ENCODE results near the gene SRRM1.
"Not testable (repeated sequence)": the region's sequence is repeated elsewhere in the genome, so short reads cannot be mapped to it uniquely, and the experiment has no call there.

SRRM1 gene

DNA sequence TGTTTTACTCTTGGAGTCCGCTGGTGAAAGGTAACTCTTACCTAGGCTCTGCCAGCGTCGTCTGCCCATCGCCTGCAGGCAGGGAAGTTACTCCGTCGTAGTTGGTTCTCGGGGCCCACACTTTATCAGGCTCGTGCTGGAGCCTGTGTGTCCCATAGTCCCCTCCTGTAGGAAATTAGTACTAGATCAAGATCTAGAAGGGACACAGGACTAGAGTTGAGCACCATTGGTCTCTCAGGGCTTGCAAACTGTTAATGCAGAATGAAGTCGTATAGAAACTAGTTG lies 940 bp downstream of the SRRM1 start:
- DNase-seq (ENCODE audit: low read depth): no peak

DNA sequence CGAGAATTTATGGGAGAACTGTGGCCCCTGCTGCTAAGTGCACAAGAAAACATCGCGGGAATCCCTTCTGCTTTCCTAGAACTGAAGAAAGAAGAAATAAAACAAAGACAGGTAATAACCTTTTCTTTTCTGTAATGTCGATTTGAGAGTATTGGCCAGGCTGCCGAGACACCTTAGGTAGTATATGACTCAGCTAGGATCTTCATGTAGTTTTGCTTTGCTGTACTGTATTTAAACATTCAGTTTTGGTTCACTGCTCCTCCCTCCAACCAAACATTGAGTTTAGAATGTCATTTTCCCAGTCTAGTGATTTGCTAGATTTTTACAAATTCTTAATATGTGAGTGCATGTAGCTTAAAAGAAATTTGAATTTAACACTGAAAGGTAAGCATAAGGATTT lies 5.8 kb downstream of the SRRM1 start:
- DNase-seq (ENCODE audit: low read depth): no peak

DNA sequence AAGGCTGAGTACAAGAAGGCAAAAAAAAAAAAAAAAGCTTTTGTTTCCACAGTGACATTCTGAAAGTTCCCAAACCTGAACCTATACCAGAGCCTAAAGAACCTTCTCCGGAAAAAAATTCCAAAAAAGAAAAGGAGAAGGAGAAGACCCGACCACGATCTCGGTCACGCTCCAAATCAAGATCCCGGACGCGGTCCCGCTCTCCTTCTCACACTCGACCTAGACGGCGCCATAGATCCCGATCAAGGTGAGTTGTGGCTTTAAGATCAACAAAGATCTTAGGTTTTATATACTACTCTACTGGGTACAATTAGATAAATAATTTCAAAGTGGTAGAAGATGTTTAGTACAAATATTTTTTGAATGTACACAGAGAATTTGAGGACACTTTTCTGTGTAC lies 9.3 kb downstream of the SRRM1 start:
- DNase-seq (ENCODE audit: low read depth): no peak

DNA sequence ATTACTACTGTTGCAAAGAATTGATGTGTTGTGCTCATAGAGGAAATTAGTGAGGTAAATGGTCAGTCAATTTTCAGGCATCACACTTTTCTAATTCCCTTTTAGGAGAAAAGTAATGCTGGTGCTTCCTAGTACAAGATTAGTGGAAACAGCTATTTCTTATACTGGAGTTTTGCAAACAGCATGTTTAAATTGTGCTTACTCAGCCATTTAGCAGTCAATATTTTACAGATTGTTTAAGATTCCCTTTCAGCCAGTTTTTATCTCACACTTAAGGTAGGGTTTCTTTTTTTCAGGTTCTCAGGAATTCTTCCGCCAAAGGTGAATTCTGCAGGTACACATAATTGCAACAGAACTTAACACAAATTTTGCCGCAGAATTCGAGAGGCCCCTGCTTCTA lies 10.9 kb downstream of the SRRM1 start:
- no peak for DNase-seq (ENCODE audit: low read depth)

DNA sequence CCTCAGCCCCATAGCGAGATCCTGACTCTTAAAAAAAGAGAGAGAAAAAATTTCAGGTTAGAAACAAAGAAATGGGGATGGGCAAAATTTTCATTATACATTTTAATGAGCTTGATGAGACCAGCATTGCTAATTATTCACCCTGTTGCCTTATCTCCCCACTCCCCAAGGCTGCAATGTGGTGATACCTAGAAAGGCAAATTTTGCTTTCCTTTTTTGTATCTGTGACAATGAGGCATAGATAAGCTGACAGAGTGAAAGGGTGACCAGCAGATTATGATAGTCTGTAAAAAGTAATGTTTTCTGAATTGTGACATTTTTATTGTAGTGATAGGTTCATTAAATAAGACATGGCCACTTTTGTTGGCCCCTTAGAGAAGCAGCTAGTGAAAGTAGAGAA lies 12.9 kb downstream of the SRRM1 start:
- no peak for DNase-seq (ENCODE audit: low read depth)

DNA sequence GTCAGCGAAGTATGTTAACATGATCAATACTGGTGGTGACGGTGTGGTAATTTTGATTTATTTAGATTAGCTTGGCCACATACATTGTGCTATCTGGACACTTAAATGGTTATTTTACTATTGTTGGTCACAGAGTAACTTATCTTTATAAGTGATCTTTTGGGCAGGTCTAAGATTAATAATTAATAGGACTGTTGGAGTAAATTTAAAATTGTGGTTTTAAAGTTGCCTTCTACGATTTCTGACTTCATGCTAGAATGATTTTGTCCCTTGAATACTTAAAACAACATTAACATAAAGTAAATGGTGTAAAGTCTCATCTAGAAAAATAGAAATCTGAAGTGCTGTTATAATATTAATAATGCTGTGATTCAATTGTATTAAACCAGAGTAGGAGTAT lies 14.7 kb downstream of the SRRM1 start:
- DNase-seq (ENCODE audit: low read depth): no peak

DNA sequence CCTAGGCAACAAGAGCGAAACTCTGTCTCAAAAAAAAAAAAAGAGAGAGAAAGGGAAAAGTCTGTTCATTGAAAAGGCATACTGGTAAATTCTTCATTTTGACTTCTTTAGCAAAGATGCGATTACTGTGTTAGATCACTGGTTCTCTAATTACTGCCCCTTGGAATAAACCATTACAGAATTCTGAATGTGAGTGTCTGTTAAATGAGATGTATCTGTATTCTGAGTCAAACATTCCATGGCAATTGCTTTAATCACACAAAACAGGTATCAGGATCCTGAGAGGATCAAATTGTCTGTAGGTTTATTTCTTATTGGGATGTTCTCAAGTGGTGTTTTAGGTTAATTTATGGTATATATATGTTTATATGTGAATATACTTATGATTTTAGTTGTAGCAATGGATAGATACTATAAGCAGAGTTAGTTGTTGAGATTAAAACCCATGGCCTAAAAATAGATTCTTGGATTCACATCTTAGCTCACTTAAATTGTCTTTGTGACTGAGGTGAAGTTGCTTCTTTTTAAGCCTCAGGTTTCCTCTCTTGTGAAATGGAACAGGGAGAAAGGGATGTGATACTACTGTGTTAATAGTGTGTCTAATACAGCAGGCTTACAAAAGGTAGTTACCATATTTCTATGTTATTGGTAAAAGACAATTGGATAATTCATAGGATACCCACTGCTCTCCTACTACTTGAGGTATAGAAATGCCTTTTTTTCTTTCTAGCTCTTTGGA lies 16.2 kb downstream of the SRRM1 start:
- DNase-seq (ENCODE audit: low read depth): no peak

DNA sequence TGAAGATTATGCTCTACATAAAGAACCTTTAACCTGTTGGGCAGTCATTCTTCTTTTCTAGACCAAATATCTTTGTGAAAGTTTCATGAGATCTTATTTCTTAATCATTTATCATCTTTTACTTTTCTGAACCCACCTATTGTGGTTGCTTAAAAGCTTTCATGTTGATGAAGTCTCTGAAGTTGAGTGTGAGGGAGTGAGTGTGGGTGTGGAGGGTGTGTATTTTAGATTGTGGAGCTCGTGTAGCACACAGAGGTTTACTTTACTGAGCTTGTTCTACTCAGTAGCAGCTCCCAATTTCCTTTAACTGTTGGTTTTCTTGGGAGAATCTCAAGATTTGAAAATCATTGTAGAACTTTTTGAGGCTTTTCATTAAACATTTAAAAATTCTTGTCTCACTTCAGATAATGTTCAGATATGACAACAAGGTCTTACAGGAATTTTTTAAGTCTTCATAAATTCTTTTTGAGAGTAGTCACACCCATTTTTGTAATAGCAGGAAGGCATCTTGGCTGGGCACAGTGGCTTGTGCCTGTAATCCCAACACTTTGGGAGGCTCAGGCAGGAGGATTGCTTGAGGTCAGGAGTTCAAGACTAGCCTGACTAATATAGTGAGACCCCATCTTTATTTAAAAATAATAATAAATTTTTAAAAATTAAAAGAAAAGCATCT lies 17.0 kb downstream of the SRRM1 start:
- DNase-seq (ENCODE audit: low read depth): no peak

DNA sequence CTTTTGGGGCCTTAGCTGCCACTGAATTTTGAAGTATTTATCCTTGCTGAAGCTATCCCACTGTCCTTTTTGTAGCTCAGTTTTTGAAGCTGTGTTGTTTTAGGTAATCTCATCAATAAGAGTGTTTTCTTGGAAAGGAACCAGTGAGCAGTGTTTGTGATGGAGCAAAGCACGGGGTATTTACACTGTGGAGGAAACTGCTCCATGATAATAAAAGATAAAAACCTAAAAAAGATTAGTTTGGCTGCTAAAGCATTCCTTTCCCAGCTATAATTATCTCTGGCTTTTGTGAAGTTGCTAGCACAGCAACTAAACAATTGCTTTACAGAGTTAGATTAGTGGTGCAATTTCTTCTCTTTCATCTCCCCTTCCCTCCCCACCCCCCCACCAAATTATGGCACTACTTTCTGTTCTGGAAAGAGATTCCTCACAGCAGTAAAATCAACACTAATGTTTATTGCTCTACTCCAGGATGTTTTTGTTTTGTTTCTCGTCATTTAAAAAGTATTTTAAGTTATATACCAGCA lies 21.5 kb downstream of the SRRM1 start:
- no peak for DNase-seq (ENCODE audit: low read depth)

DNA sequence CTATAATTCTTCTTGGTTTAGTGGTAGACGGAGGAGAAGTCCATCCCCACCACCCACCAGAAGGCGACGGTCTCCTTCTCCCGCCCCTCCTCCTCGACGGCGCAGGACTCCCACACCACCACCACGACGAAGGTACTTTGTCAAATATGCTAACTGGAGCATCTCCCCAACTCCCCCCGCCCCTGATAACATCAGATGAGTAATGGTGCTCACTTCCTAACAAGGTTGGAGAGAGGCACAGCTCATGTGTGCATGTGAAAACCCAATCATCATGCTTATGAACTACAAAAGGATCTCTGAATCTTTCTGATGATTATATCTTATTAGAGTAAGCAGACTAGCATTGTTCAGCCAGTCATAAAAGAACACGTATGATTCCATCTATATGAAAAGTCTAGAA lies 23.7 kb downstream of the SRRM1 start:
- DNase-seq (ENCODE audit: low read depth): no peak

DNA sequence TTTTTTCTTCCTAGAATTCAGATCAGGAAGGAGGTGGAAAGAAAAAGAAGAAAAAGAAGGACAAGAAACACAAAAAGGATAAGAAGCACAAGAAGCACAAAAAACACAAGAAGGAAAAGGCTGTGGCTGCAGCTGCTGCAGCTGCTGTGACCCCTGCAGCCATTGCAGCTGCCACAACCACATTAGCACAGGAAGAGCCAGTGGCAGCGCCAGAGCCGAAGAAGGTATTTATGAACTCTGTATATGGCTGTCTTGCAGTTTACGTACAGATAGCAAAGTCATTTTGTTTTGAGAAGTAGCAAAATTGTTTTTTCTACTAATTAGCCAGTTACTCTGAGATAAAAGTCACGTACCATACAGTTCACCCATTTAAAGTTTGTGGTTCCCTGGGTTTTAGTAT lies 28.3 kb downstream of the SRRM1 start:
- DNase-seq (ENCODE audit: low read depth): not testable (repeated sequence)

DNA sequence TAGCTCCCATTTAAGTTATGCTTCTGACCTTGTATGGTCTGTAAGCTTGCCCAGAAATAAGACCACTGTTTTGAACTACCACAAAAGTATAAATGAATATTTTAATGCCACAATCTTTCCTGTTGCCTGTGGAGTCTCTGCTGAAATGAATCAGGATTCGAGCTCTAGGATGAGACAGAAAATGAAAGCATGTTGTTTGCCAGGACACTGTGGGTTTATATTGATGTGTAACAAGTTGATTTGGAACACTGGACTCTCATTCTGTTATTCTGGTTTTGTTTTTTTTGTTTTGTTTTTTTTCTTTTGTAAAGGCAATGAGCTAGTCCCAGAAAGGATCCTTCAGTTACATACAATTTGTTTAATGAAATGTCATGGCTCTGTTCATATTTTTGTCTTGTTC lies 29.6 kb downstream of the SRRM1 start:
- not testable (repeated sequence) for DNase-seq (ENCODE audit: low read depth)

DNA sequence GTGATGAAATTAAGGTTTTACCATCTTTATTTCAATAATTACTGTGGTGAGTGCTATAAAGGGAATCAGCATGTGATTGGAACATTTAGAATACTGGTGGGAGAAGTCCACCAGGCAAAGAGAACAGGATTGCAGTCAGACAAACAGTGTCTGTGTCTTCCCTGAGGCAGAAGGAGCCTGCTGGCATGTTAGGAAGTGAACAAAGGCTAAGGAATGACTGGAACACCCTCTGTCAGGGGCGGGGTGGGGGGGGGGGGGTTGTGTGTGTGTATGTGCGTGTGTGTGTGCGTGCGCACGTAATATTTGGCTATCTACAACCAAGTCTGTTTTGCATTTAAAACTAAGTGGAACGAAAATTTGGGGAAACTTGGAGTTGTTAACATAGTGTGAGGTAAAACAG lies 30.2 kb downstream of the SRRM1 start:
- DNase-seq (ENCODE audit: low read depth): no peak

DNA sequence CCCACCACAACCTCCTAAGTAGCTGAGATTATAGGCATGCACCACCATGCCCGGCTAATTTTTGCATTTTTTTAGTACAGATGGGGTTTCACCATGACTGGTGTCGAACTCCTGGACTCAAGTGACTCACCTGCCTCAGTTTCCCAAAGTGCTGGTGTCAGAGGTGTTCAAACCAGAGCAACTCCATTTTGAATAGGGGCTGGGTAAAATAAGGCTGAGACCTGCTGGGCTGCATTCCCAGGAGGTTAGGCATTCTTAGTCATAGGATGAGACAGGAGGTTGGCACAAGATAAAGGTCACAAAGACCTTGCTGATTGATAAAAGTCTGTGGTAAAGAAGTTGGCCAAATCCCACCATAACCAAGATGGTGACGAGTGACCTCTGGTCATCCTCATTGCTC lies 35.3 kb downstream of the SRRM1 start:
- not testable (repeated sequence) for DNase-seq (ENCODE audit: low read depth)

DNA sequence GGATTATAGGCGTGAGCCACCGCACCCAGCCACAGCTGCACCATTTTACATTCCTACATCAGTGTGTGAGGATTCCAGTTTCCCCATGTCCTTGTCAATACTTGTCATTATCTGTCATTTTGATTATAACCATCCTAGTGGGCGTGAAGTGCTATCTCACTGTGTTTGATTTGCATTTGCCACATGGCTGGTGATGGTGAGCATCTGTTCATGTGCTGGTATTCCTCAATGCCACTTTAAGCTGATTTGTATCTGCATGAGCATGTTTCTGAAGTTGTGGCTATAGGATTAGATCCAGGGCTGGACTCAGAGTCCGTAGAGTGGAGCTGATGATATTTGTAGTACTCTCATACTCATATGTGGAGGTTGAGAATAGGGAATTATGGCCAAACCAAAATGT lies 36.6 kb downstream of the SRRM1 start:
- no peak for DNase-seq (ENCODE audit: low read depth)

DNA sequence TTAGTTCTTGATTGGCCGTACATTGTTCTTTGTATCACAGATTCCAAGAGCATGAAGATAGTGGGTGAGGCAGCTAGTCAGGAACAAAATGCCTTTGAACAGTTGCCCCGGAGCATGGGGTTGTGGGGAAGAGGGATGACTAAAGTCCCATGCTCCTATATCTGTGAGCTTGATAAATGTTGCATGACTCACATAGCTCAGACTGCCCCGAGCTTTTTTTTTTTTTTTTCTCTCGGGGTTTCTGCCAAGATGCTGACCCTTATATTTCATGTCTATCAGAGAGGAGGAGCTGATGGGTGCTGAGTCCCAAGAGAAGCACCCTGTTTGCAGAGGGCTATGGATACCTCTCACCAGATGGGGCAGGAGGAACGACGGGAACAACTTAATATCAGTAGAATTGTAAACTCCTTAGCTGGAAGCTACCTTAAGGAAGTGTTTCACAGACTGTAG lies 40.6 kb downstream of the SRRM1 start:
- DNase-seq (ENCODE audit: low read depth): no peak

DNA sequence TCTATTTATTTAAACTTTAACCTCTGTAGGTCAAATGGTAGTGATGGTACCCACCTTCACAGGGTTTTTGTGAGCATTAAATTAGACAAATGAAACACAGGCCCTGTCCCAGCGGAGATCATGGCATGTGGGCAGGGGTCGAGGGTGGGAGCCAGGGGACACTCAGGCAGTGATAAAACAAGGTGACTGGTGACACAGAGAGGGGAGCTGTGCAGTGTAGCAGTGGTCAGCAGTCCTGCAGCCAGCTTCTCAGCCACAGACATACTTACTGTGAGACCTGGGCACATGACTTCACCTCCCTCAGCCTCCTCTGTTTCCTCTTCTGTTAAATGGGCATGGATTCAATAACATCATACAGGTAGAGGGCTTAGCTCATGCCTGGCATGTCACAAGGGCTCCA lies 44.9 kb downstream of the SRRM1 start:
- DNase-seq (ENCODE audit: low read depth): no peak

DNA sequence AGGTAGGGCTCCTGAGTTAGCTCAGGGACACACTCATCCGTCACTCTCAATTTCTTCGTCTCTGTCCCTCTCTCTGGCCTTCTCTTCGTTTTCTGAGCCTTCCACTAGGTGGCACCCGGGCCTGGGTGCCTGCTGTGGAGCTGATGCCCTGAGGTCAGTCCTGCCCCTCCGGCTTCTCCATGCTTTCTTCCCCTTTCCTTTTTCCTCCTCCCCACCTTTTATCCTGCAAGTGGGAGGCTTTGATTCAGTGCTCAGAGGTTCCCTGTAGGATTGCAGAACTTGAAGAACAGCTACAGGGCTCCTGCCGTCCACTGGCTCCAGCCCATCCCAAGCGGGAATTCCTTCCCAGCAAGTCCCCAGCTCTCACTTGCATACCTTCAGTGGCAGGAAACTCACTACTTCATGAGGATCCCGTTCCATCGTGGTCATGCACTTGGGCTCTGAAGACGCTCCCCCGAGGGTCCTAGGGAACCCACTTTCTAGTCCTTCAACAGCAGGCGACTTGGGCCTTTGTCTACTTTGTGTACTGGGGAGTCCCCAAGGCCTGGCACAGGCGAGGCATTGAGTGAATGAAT lies 45.6 kb downstream of the SRRM1 start:
- DNase-seq (ENCODE audit: low read depth): peak; percentile 25

DNA sequence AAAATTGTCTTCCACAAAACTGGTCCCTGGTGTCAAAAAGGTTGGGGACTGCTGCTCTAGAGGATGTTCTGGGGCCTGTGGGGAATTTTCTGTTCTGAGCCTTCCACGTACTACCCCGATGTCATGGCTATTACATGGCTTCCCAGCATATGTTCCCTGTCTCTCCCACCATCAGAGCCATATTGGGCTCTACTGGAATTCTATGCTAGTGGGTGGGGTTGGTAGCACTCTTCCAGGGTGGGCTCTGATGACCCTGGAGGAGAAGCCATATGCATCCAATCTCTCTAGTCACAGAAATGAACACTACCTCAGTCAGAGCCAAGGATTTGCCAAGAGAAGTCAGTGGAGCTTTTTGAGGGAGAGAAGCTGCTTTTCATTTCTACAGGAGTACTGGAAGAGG lies 47.9 kb downstream of the SRRM1 start:
- DNase-seq (ENCODE audit: low read depth): no peak

DNA sequence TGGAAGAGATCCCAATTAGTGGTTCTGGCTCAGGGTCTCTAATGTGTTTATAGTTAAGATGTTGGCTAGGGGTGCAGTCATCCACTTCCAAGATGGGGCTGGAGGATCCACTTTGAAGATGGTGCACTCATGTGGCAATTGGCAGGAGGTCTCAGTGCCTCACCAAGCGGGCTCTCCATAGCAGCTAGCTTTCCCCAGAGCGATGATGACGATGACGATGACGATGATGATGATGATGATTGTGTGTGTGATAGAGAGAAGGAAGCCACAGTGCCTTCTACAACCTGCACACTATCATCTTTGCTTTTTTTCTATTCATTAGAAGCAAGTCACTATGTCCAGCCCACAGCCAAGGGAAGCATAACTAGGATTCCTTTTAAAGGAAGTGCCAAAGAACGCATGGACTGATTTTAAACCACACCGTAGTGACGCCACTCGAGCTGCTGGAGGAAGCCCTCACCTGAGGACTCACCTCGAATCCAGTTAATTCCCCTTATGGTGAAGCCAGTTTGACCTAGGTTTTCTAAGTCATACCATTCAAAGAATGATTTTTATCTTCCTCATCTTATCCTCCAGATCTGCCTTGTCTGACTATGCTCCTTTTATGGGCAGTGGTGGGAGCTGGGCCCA lies 49.4 kb downstream of the SRRM1 start:
- no peak for DNase-seq (ENCODE audit: low read depth)

DNA sequence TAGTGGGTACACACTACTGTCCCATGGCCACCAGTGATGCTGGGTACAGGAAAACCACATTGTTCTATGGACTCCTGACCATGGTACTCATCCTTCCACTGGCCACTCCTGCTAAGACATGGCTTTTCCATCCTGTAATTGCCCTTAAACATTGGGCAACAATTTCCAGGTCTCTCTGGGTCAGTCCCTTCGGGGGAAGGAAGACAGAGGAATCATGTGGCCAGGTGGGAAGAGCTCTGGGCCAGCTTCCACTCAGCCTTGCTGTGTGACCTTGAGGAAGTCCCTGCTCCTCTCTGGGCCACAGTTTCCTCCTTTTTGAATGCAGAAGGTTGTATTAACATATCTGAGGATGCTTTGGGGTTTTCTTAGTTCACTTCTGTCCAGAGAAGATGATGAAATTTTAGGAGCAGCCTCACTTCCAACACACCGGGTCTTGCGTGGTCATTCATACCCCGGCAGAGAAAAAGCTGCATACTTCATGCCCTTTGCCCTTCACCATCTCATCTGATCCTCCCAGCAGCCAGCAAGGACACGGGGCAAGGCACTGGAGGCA lies 50.8 kb downstream of the SRRM1 start:
- DNase-seq (ENCODE audit: low read depth): no peak

DNA sequence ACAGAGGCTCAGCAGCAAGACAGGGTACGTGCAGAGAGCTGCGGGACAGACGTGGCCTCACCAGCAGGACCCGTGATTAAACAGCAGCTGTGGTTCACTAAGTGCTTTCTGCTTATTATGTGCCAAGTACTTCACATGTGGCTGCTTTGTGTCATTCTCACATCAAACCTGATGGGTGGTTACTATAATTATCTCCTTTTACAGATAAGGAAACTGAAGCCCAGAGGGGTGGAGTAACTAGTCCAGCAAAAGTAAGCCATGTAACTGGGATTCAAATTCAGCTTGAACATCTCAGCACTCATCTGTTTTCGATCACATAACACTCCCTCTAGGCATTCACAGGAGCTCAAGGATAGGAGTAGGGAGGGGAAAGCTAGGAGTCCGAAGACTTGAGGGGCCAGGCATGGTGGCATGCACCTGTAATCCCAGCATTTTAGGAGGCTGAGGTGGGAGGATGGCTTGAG lies 51.3 kb downstream of the SRRM1 start:
- no peak for DNase-seq (ENCODE audit: low read depth)
